Measurements from ENCODE around the gene RFX1.

- TF ChIP-seq CTCF (IDR thresholded peaks at IDR 0.05), result no peak
- TF ChIP-seq POLR2A (IDR thresholded peaks at IDR 0.05), result no peak
- TF ChIP-seq EP300 (IDR thresholded peaks at IDR 0.05), result no peak
- TF ChIP-seq POLR2AphosphoS5 (IDR thresholded peaks at IDR 0.05), result no peak
These were observed 20.3 kb downstream of the RFX1 start for GRCh38 chr19:13985771-13986347.
